ENCODE data around the gene RNF157. TPM values are rescaled to one million over a fixed set of nuclear protein-coding genes. Genes with fewer than 3 reads are reported as not detected.

Gene RNF157
- polyA plus RNA-seq, 1 experiment: 0.50 TPM

- no peak for DNase-seq (ENCODE audit: low read depth)
- ChIA-PET CTCF (interaction anchor here (0.6 to 7.4 kb wide), 58 partner anchors 9 to 279 kb away, joined by 3 to 247 read pairs (median 4); partner anchors contain the start of genes CDK3, EXOC7, FOXJ1 and UBALD2), POLR2A (no interaction called here)
- Histone ChIP-seq H3K27me3 (ENCODE audit: control insufficient read depth, insufficient read depth, low read length) (no peaks in the 10 kb centered on the region), H3K4me3 (ENCODE audit: low read depth, low read length) (no peak overlapping the region), H3K36me3 (ENCODE audit: control insufficient read depth, insufficient read depth, low read length) (0 out of 2 replicates have a peak, but pooled peaks cover 1% of the 10 kb centered on the region)
- peak; percentile 98 for TF ChIP-seq CTCF (IDR thresholded peaks at IDR 0.05; ENCODE audit: insufficient read depth, low read depth, low read length)
Measured at GRCh38 chr17:76278952-76279741, 38.9 kb upstream of the RNF157 start.

- Histone ChIP-seq H3K27me3 (ENCODE audit: control insufficient read depth, insufficient read depth, low read length) (no peaks in the 10 kb centered on the region), H3K36me3 (ENCODE audit: control insufficient read depth, insufficient read depth, low read length) (0 out of 2 replicates have a peak, but pooled peaks cover 1% of the 10 kb centered on the region), H3K4me3 (ENCODE audit: low read depth, low read length) (no peak overlapping the region)
- TF ChIP-seq CTCF (IDR thresholded peaks at IDR 0.05; ENCODE audit: insufficient read depth, low read depth, low read length): no peak
- DNase-seq (ENCODE audit: low read depth): no peak
- ChIA-PET CTCF (interaction anchor here (0.7 to 7.4 kb wide), 12 partner anchors 9 to 278 kb away, joined by 3 to 247 read pairs (median 12); partner anchors contain the start of genes CDK3 and UBALD2), POLR2A (no interaction called here)
Measured at GRCh38 chr17:76278268-76278908, 38.1 kb upstream of the RNF157 start.

- DNase-seq (ENCODE audit: low read depth): no peak
- POLR2A ChIA-PET: no interaction called here
- Histone ChIP-seq H3K36me3 (ENCODE audit: control insufficient read depth, insufficient read depth, low read length) (0 out of 2 replicates have a peak, but pooled peaks cover 1% of the 10 kb centered on the region), H3K4me3 (ENCODE audit: low read depth, low read length) (no peak overlapping the region), H3K27me3 (ENCODE audit: control insufficient read depth, insufficient read depth, low read length) (no peaks in the 10 kb centered on the region)
- CTCF ChIA-PET: interaction anchor here (0.7 to 7.4 kb wide), 8 partner anchors 8 to 264 kb away, joined by 3 to 247 read pairs (median 20); partner anchors contain the start of gene UBALD2
- TF ChIP-seq CTCF (IDR thresholded peaks at IDR 0.05; ENCODE audit: insufficient read depth, low read depth, low read length): no peak
Measured at GRCh38 chr17:76277300-76278267, 37.3 kb upstream of the RNF157 start.

GRCh38 chr17:76276461-76277299 lies 36.4 kb upstream of the RNF157 start:
- ChIA-PET CTCF (interaction anchor here (1.7 kb wide), 1 partner anchor 155 kb away, joined by 5 read pairs; no protein-coding TSS in a partner anchor), POLR2A (no interaction called here)
- Histone ChIP-seq H3K4me3 (ENCODE audit: low read depth, low read length) (no peak overlapping the region), H3K36me3 (ENCODE audit: control insufficient read depth, insufficient read depth, low read length) (0 out of 2 replicates have a peak, but pooled peaks cover 1% of the 10 kb centered on the region), H3K27me3 (ENCODE audit: control insufficient read depth, insufficient read depth, low read length) (no peaks in the 10 kb centered on the region)
- no peak for TF ChIP-seq CTCF (IDR thresholded peaks at IDR 0.05; ENCODE audit: insufficient read depth, low read depth, low read length)
- peak; percentile 34 for DNase-seq (ENCODE audit: low read depth)
